Glutamatergic neuron (in vitro differentiated cells): Measurements from ENCODE around the gene PRPSAP2. TPM values are rescaled to one million over a fixed set of nuclear protein-coding genes. Genes with fewer than 3 reads are reported as not detected.
"Not testable (repeated sequence)": the region's sequence is repeated elsewhere in the genome, so short reads cannot be mapped to it uniquely, and the experiment has no call there.

Source experiments
- DNase-seq: peaks from one replicate; pipeline ENCODE4 v3.0.0; 2022
- H3K27ac Mint-ChIP-seq: one replicate; pipeline ENCODE4 v1.8.0; 2020; ENCODE audit warnings: mild to moderate bottlenecking, mixed read lengths, inconsistent platforms; ENCODE audit not compliant: unreplicated experiment
- H3K27me3 Mint-ChIP-seq: one replicate; pipeline ENCODE4 v1.8.0; 2020; ENCODE audit warnings: mild to moderate bottlenecking, moderate library complexity, mixed read lengths, inconsistent platforms; ENCODE audit not compliant: unreplicated experiment
- H3K36me3 Mint-ChIP-seq: one replicate; pipeline ENCODE4 v1.8.0; 2020; ENCODE audit warnings: mild to moderate bottlenecking, mixed read lengths, inconsistent platforms; ENCODE audit not compliant: unreplicated experiment
- H3K4me1 Mint-ChIP-seq: one replicate; pipeline ENCODE4 v1.8.0; 2020; ENCODE audit warnings: mild to moderate bottlenecking, low read depth, mixed read lengths, inconsistent platforms; ENCODE audit not compliant: unreplicated experiment
- H3K4me3 Mint-ChIP-seq: one replicate; pipeline ENCODE4 v1.8.0; 2020; ENCODE audit warnings: mild to moderate bottlenecking, mixed read lengths, inconsistent platforms; ENCODE audit not compliant: unreplicated experiment
- H3K9me3 Mint-ChIP-seq: one replicate; pipeline ENCODE4 v1.8.0; 2020; ENCODE audit warnings: mild to moderate bottlenecking, moderate library complexity, mixed read lengths, inconsistent platforms; ENCODE audit not compliant: unreplicated experiment
- total RNA-seq: library from RNA; stranded (reverse); fragmentation: NEBNext Ultra II Directional; extraction: Animal tissue kit (Norgen Biotek cat#: 25700); gene quantifications from one replicate; pipeline ENCODE4 v1.2.1, GENCODE V29; 2021; ENCODE audit not compliant: unreplicated experiment
- TF ChIP-seq, protein P1 (sequence below): fragments of 200-600 bp; sonication (generic); IDR thresholded peaks from one replicate; pipeline ENCODE4 v1.5.0; 2021; ENCODE audit not compliant: partially characterized antibody, unreplicated experiment

The PRPSAP2 gene
- total RNA-seq, 1 donor from 2014 or later: 76.0 TPM

DNA sequence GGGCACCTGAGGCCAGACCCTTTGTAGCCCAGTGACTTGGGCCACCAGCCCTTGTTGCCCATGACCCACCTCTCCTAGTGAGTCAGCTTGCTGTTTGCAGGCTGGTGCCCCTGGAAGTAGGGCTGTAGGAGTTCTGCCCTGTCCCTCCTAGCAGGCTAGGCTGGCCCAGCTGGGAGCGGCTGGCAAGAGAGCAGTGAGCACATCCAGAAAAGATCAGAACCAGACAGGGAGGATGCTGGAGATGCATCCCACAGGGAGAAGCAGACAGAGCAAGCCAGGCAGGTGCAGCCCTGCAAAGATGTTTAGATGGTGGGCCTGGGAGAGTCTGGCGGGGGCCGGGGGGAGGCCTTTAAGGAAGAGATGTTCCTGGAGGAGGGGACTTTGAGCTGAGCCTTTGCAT is 96.4 kb downstream of the PRPSAP2 start:
- no peaks in the 10 kb centered on the region for H3K4me1 Mint-ChIP-seq
- H3K27ac Mint-ChIP-seq: no peak overlapping the region
- H3K36me3 Mint-ChIP-seq: no peaks in the 10 kb centered on the region
- DNase-seq: no peak
- H3K27me3 Mint-ChIP-seq: no peaks in the 10 kb centered on the region
- peaks cover 5% of the 10 kb centered on the region for H3K9me3 Mint-ChIP-seq
- H3K4me3 Mint-ChIP-seq: no peak overlapping the region
- TF ChIP-seq, protein P1, sequence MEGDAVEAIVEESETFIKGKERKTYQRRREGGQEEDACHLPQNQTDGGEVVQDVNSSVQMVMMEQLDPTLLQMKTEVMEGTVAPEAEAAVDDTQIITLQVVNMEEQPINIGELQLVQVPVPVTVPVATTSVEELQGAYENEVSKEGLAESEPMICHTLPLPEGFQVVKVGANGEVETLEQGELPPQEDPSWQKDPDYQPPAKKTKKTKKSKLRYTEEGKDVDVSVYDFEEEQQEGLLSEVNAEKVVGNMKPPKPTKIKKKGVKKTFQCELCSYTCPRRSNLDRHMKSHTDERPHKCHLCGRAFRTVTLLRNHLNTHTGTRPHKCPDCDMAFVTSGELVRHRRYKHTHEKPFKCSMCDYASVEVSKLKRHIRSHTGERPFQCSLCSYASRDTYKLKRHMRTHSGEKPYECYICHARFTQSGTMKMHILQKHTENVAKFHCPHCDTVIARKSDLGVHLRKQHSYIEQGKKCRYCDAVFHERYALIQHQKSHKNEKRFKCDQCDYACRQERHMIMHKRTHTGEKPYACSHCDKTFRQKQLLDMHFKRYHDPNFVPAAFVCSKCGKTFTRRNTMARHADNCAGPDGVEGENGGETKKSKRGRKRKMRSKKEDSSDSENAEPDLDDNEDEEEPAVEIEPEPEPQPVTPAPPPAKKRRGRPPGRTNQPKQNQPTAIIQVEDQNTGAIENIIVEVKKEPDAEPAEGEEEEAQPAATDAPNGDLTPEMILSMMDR: no peak

DNA sequence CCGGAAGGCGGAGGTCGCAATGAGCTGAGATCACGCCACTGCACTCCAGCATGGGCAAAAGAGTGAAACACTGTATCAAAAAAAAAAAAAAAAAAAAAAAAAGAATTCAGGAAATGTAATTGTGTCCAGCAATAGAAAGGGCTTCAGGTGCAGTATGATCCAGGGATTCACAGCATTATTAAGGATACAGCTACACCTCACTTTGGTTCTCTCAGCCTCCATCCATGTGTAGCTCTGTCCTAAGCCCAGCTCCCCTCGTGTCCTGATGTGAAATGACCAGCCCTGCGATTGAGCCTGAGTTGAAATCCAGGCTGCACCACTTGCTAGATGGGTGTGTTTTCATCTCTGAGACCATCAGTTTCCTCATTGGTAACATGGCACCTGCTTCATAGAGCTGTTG is 97.1 kb downstream of the PRPSAP2 start:
- TF ChIP-seq, protein P1: no peak
- Mint-ChIP-seq H3K4me1 (no peaks in the 10 kb centered on the region), H3K27me3 (no peaks in the 10 kb centered on the region), H3K27ac (no peak overlapping the region), H3K4me3 (no peak overlapping the region), H3K36me3 (no peaks in the 10 kb centered on the region), H3K9me3 (peaks cover 1% of the 10 kb centered on the region)
- no peak for DNase-seq

DNA sequence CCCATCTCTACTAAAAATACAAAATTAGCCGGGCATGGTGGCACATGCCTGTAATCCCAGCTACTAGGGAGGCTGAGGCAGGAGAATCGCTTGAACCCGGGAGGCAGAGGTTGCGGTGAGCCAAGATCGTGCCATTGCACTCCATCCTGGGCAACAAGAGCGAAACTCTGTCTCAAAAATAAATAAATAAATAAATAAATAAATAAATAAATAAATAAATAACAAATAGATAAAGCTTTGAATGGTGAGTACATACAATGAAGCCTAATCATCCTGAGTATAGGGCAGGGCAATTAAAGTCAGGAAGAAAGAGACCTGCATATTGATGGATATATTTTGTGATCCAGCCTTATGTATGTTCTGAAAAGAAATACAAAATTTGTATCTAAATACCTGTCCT is 98.1 kb downstream of the PRPSAP2 start:
- not testable (repeated sequence) for H3K4me3 Mint-ChIP-seq, H3K36me3 Mint-ChIP-seq, H3K27ac Mint-ChIP-seq, H3K4me1 Mint-ChIP-seq, H3K27me3 Mint-ChIP-seq, H3K9me3 Mint-ChIP-seq, DNase-seq

DNA sequence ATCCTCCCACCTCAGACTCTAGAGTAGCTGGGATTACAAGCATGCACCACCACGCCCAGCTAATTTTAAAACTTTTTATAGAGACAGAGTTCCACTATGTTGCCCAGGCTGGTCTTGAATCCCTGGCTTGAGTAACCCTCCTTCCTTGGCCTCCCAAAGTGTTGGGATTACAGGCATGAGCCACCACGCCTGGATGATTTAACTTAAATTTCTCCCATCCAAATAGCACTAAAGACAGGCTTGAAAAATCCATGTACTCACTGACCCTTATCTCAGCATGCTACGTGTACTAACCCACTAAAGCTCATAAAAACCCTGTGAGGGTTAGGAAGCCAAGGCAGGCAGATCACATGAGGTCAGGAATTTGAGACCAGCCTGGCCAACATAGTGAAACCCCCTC is 98.7 kb downstream of the PRPSAP2 start:
- H3K4me3 Mint-ChIP-seq: no peak overlapping the region
- H3K27me3 Mint-ChIP-seq: no peaks in the 10 kb centered on the region
- H3K27ac Mint-ChIP-seq: no peak overlapping the region
- no peak for DNase-seq
- peaks cover 2% of the 10 kb centered on the region for H3K4me1 Mint-ChIP-seq
- no peaks in the 10 kb centered on the region for H3K36me3 Mint-ChIP-seq
- peaks cover 1% of the 10 kb centered on the region for H3K9me3 Mint-ChIP-seq
- TF ChIP-seq, protein P1: no peak

DNA sequence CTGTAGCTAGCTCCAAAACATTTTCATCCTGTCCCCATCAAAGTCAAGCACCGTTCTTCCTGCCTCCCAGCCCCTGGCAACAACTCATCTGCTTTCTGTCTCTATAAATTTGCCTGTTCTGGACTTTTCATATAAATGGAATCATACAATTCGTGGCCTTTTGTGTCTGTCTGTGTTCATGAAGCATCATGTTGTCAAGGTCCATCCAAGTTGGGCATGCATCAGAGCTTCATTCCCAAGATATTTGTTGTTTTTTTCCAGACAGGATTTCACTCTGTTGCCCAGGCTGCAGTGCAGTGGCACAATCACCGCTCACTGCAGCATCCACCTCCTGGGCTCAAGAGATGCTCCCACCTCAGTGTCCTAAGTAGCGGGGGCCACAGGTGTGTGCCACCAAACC is 99.9 kb downstream of the PRPSAP2 start:
- H3K9me3 Mint-ChIP-seq: peaks cover 1% of the 10 kb centered on the region
- H3K36me3 Mint-ChIP-seq: no peaks in the 10 kb centered on the region
- H3K27ac Mint-ChIP-seq: no peak overlapping the region
- H3K27me3 Mint-ChIP-seq: peaks cover 7% of the 10 kb centered on the region
- DNase-seq: no peak
- TF ChIP-seq, protein P1: no peak
- no peak overlapping the region for H3K4me3 Mint-ChIP-seq
- H3K4me1 Mint-ChIP-seq: peaks cover 9% of the 10 kb centered on the region

DNA sequence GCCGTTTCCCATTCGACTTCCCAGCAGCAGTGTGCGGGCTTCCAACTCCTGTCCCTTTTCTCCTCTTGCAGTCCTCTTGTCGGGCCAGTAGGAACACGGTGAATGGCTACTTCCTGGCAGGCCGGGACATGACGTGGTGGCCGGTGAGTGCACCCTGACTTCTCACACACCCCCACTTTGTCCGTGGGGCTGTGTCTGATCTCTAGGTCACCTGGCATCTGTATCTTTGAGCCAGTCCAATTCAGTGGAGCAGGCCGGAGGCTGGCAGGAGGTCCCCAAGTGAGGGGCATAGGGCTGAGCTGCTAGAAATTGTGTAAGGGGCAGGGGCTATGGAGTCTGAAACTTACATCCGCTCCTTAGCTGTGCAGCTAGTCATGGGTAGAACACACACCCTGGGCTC is 100.7 kb downstream of the PRPSAP2 start:
- no peak for DNase-seq
- H3K27ac Mint-ChIP-seq: no peak overlapping the region
- peaks cover 7% of the 10 kb centered on the region for H3K27me3 Mint-ChIP-seq
- H3K9me3 Mint-ChIP-seq: peaks cover 1% of the 10 kb centered on the region
- TF ChIP-seq, protein P1: no peak
- no peaks in the 10 kb centered on the region for H3K36me3 Mint-ChIP-seq
- H3K4me1 Mint-ChIP-seq: peaks cover 9% of the 10 kb centered on the region
- no peak overlapping the region for H3K4me3 Mint-ChIP-seq
